ENCODE data around the gene CAPN5.
A peak's percentile ranks its signal among the peaks of the same experiment; 100 is the strongest.

CAPN5 gene

GRCh38 chr11:77130763-77131513 is 64.2 kb downstream of the CAPN5 start:
- Histone ChIP-seq H3K27ac (ENCODE audit: low read length) (no peak overlapping the region), H2AFZ (ENCODE audit: low read depth, low read length) (no peak overlapping the region), H3K27me3 (ENCODE audit: low read depth, low read length) (no peaks in the 10 kb centered on the region), H3K4me3 (ENCODE audit: low read length) (no peak overlapping the region), H3K9me3 (ENCODE audit: insufficient read depth, low read length) (no peaks in the 10 kb centered on the region), H3K4me1 (ENCODE audit: low read length) (peaks cover 26% of the 10 kb centered on the region), H4K20me1 (ENCODE audit: insufficient read depth, low read length) (no peaks in the 10 kb centered on the region), H3K9ac (ENCODE audit: low read length) (no peak overlapping the region), H3K79me2 (ENCODE audit: low read length) (no peaks in the 10 kb centered on the region), H3K4me2 (ENCODE audit: low read length) (no peak overlapping the region), H3K36me3 (replicated peaks; ENCODE audit: low read depth, low read length) (no peaks in the 10 kb centered on the region)
- TF ChIP-seq, protein P1, sequence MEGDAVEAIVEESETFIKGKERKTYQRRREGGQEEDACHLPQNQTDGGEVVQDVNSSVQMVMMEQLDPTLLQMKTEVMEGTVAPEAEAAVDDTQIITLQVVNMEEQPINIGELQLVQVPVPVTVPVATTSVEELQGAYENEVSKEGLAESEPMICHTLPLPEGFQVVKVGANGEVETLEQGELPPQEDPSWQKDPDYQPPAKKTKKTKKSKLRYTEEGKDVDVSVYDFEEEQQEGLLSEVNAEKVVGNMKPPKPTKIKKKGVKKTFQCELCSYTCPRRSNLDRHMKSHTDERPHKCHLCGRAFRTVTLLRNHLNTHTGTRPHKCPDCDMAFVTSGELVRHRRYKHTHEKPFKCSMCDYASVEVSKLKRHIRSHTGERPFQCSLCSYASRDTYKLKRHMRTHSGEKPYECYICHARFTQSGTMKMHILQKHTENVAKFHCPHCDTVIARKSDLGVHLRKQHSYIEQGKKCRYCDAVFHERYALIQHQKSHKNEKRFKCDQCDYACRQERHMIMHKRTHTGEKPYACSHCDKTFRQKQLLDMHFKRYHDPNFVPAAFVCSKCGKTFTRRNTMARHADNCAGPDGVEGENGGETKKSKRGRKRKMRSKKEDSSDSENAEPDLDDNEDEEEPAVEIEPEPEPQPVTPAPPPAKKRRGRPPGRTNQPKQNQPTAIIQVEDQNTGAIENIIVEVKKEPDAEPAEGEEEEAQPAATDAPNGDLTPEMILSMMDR (IDR thresholded peaks at IDR 0.05; ENCODE audit: low read depth, low read length): no peak
- TF ChIP-seq EZH2phosphoT487 (IDR thresholded peaks at IDR 0.05; ENCODE audit: low read depth): no peak

DNA sequence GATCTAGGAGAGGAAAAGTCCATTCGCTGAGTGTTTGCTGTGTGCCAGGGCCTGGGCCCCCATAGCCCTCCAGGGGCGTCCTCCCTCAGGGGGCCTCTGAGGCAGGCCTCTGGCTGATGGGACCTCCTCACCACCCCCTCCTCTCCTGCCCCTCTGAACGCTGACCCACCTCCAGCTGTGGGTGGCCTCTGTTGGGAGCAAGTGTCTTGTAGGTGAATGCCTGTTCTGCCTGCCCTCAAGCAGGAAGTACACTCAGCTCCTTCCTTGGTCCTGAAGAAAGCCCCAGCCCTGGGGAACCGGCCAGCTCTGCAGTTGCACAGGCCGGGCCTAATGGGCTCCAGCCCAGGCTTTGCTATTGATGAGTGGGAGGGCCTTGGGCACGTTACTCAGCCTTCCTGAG is 64.8 kb downstream of the CAPN5 start:
- Histone ChIP-seq H3K9ac (ENCODE audit: low read length) (no peak overlapping the region), H3K9me3 (ENCODE audit: insufficient read depth, low read length) (no peaks in the 10 kb centered on the region), H3K4me2 (ENCODE audit: low read length) (no peak overlapping the region), H3K4me1 (ENCODE audit: low read length) (peaks cover 33% of the 10 kb centered on the region), H3K4me3 (ENCODE audit: low read length) (no peak overlapping the region), H4K20me1 (ENCODE audit: insufficient read depth, low read length) (no peaks in the 10 kb centered on the region), H2AFZ (ENCODE audit: low read depth, low read length) (no peak overlapping the region), H3K79me2 (ENCODE audit: low read length) (no peaks in the 10 kb centered on the region), H3K27ac (ENCODE audit: low read length) (no peak overlapping the region), H3K27me3 (ENCODE audit: low read depth, low read length) (no peaks in the 10 kb centered on the region), H3K36me3 (replicated peaks; ENCODE audit: low read depth, low read length) (no peaks in the 10 kb centered on the region)
- TF ChIP-seq, protein P1 (IDR thresholded peaks at IDR 0.05; ENCODE audit: low read depth, low read length): no peak
- no peak for TF ChIP-seq EZH2phosphoT487 (IDR thresholded peaks at IDR 0.05; ENCODE audit: low read depth)

- Histone ChIP-seq H4K20me1 (ENCODE audit: insufficient read depth, low read length) (no peaks in the 10 kb centered on the region), H3K27me3 (ENCODE audit: low read depth, low read length) (no peaks in the 10 kb centered on the region), H3K4me2 (ENCODE audit: low read length) (no peak overlapping the region), H3K4me1 (ENCODE audit: low read length) (peaks cover 40% of the 10 kb centered on the region), H3K27ac (ENCODE audit: low read length) (no peak overlapping the region), H2AFZ (ENCODE audit: low read depth, low read length) (no peak overlapping the region), H3K9me3 (ENCODE audit: insufficient read depth, low read length) (no peaks in the 10 kb centered on the region), H3K79me2 (ENCODE audit: low read length) (no peaks in the 10 kb centered on the region), H3K36me3 (replicated peaks; ENCODE audit: low read depth, low read length) (no peaks in the 10 kb centered on the region), H3K4me3 (ENCODE audit: low read length) (no peak overlapping the region), H3K9ac (ENCODE audit: low read length) (no peak overlapping the region)
- TF ChIP-seq EZH2phosphoT487 (IDR thresholded peaks at IDR 0.05; ENCODE audit: low read depth): no peak
- TF ChIP-seq, protein P1 (IDR thresholded peaks at IDR 0.05; ENCODE audit: low read depth, low read length): no peak
Observed at GRCh38 chr11:77135069-77135468, 68.3 kb downstream of the CAPN5 start.

DNA sequence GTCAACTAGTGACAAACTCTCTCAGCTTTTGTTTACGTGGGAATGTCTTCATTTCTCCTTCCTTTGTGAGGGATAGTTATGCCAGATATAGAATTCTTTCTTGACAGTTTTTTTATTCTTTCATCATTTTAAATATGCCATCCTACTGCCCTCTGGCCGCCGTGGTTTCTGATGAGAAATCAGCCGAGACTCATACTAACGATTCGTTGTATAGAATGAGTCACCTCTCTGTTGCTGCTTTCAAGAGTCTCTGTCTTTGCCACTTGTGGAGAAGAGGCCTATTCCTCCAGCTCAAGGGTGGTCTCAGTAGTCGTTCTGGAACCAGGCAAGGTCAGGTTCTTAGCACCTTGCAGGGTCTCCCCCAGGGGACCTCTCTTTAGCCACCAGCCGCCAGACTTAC is 69.3 kb downstream of the CAPN5 start:
- H2AFZ ChIP-seq (ENCODE audit: low read depth, low read length): 0 out of 2 replicates have a peak overlapping the region, but pooled peaks have one; percentile 40

More for the DNA sequence above, 69.3 kb downstream of the CAPN5 start:
- Histone ChIP-seq H3K9me3 (ENCODE audit: insufficient read depth, low read length) (no peaks in the 10 kb centered on the region), H3K4me1 (ENCODE audit: low read length) (peaks cover 40% of the 10 kb centered on the region), H4K20me1 (ENCODE audit: insufficient read depth, low read length) (no peaks in the 10 kb centered on the region), H3K4me3 (ENCODE audit: low read length) (no peak overlapping the region), H3K27me3 (ENCODE audit: low read depth, low read length) (no peaks in the 10 kb centered on the region), H3K4me2 (ENCODE audit: low read length) (peak overlapping the region; percentile 25), H3K36me3 (replicated peaks; ENCODE audit: low read depth, low read length) (no peaks in the 10 kb centered on the region), H3K79me2 (ENCODE audit: low read length) (no peaks in the 10 kb centered on the region), H3K27ac (ENCODE audit: low read length) (peak overlapping the region; percentile 0; the same call in 1 of the 2 replicates), H3K9ac (ENCODE audit: low read length) (no peak overlapping the region)
- TF ChIP-seq EZH2phosphoT487 (IDR thresholded peaks at IDR 0.05; ENCODE audit: low read depth): no peak
- TF ChIP-seq, protein P1 (IDR thresholded peaks at IDR 0.05; ENCODE audit: low read depth, low read length): no peak

Measured in OCI-LY3 (cell line).